Measurements from ENCODE around the gene NAV2.

GRCh38 chr11:19813158-19813879, 100.7 kb downstream of the NAV2 start:
- TF ChIP-seq CTCF (IDR thresholded peaks at IDR 0.05) (no peak), POLR2A (IDR thresholded peaks at IDR 0.05) (no peak), POLR2AphosphoS5 (IDR thresholded peaks at IDR 0.05) (no peak), EP300 (IDR thresholded peaks at IDR 0.05; ENCODE audit: low read depth) (no peak)

Data from transverse colon (tissue), 4 donors.